Measurements from ENCODE around the gene OR51A7.
A peak's percentile ranks its signal among the peaks of the same experiment; 100 is the strongest.
"Not testable (repeated sequence)": the region's sequence is repeated elsewhere in the genome, so short reads cannot be mapped to it uniquely, and the experiment has no call there.

OR51A7 gene, protein sequence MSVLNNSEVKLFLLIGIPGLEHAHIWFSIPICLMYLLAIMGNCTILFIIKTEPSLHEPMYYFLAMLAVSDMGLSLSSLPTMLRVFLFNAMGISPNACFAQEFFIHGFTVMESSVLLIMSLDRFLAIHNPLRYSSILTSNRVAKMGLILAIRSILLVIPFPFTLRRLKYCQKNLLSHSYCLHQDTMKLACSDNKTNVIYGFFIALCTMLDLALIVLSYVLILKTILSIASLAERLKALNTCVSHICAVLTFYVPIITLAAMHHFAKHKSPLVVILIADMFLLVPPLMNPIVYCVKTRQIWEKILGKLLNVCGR

DNA sequence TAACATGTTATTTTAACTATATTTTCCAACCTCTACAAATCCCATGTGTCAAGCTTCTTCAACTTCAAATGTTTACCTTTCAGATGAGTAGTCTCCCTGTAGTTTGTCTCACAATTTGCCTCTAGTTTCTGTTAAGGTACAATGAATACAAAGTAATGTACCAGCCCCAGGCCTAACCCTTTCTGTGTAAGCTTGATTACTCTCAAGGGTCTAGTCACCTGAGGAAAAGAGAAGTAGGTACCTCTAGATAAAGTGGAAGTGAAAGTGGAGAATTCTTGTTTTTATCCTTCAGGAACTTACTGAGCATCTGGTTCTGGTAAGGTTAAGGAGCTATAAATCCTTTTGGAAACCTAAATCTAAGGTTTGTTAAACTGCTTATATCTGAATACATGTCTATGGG is at the start of gene OR51A7:
Gene OR51A7, plus strand, starts transcription at position 300 of the 400 bp plus-strand sequence. CDS start 3,587 bp downstream, outside the sequence.
- no peak for DNase-seq

DNA sequence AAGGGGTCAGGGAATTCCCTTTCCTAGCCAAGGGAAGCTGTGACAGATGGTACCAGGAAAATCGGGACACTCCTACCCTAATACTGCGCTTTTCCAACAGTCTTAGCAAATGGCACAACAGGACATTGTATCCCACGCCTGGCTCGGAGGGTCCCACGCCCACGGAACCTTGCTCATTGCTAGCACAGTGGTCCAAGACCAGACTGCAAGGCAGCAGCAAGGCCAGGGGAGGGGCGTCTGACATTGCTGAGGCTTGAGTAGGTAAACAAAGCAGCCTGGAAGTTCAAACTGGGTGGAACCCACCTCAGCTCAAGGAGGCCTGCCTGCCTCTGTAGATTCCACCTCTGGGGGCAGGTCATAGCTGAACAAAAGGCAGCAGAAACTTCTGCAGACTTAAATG is 49.3 kb upstream of the OR51A7 start:
- not testable (repeated sequence) for DNase-seq

DNA sequence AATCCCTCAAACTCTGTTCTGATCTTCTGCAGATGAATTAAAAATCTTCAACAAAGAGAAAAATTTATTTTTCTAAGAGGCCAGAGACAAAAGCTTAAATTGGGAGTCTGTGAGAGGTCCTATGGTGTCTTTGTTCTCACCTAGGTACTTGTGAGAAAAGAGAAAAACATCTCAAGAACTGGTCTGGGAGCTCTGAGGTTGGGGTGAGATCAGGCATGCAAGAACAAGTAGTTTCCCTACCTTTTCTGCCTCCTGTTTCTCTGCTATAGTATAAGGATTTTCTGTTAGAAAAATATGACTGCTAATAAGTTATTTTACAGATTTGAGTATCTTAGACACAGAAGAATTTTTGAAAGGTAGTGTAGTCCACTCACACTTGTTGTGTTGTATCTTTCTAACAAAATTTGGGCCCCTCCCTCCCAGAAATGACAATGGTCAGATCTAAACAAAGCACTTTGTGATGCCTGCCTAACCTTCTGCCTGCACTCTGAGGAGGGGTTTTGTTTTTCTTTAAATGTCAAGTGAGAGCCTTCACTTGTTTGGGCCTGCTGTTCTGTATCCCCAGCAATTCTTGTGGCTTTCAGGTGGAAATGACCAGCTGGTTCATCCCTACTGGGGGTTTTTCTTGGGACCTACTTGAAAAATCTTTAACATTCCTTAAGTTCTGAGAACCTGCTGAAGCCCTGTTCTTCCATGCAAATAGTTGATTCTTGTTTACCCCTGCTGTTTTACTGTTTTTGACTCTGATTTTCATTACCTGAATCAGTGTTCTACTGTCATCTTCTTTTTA is 40.9 kb upstream of the OR51A7 start:
- DNase-seq, result no peak

DNA sequence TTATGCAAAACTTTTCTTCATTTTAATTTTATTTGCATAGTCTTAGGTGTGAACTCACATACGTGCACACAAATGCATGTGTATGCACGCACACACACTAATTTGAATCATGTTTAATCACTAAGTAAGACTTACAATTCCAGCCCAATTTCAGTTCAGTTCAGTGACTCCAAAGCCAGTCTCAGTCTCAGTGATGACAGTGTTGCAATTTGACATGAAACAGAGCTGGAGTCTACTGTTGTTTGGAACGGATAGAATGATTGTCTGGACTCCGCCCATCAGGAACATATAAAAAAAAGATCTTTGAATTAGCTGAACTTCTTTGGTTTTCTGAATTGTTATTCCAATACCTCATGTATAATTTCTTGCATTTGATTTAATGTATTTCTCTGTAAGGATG is 39.7 kb upstream of the OR51A7 start:
- no peak for DNase-seq

DNA sequence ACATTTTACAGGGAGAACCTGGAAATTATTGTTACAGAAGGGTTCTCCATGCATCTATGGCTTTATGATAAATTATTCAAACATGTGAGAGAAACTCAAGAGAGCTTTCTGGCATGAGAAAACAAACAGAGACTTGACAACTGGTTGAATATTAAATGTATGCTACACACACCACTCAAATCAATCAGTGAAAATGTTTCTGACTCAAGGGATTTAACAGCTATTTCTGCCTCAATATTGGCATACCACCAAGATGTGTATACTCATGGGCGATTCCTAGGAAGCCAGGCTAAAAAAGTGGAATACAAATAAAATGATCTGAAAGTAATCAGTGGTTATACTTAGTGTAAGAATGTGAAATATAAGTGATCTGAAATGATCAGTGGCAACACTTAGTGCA is 37.7 kb upstream of the OR51A7 start:
- DNase-seq, result no peak

DNA sequence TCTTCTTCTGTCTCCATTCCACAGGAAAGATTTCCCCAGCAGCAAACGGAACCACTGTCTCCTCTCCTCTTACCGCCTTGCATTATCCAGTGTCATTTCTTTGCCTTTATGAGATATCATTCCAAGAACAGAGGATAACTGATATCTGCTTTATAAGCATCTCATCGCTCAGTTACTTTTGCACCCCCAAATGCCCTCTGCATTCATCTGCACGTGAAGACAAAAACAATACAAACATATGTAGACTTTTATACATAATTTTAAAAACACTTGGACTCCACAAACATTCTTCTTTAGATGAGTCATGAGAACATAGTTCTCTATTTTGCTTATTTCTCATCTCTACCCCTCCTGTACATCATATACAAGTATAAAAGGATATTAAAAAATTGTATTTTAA is 22.4 kb upstream of the OR51A7 start:
- DNase-seq, result no peak

DNA sequence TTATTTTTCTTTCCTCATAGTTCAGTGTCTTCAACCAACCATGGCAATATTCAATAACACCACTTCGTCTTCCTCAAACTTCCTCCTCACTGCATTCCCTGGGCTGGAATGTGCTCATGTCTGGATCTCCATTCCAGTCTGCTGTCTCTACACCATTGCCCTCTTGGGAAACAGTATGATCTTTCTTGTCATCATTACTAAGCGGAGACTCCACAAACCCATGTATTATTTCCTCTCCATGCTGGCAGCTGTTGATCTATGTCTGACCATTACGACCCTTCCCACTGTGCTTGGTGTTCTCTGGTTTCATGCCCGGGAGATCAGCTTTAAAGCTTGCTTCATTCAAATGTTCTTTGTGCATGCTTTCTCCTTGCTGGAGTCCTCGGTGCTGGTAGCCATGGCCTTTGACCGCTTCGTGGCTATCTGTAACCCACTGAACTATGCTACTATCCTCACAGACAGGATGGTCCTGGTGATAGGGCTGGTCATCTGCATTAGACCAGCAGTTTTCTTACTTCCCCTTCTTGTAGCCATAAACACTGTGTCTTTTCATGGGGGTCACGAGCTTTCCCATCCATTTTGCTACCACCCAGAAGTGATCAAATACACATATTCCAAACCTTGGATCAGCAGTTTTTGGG is 21.6 kb upstream of the OR51A7 start, which contains the start of gene OR51T1:
Gene OR51T1, plus strand, starts transcription at position 41 of the 641 bp plus-strand sequence. Its CDS starts 0 bp downstream, at position 41.
- peak; percentile 84 for DNase-seq

DNA sequence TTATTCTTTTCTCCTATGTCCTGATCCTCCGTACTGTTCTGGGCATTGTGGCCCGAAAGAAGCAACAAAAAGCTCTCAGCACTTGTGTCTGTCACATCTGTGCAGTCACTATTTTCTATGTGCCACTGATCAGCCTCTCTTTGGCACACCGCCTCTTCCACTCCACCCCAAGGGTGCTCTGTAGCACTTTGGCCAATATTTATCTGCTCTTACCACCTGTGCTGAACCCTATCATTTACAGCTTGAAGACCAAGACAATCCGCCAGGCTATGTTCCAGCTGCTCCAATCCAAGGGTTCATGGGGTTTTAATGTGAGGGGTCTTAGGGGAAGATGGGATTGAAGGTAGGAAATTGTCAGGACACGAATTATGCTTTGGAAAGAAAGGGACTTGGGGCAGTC is 21.0 kb upstream of the OR51A7 start:
- DNase-seq, result no peak

DNA sequence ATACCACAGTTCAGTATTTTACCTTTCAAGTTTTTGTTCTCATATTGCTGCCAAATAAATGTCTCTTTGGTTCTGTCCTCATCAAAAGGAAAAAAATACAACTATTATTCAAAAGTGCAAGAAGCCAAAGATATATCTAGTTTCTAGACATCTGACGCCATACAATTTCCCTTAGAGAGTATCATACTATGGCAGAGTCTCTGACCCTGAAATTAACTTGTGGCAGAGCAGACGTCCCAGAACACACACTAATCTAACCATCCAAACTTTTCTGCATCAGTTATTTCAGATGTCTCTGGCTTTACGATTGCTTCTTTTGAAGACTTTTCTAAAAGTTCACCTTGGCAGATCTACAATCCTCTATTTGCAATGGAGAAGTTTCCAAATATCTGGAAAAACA is 19.2 kb upstream of the OR51A7 start:
- no peak for DNase-seq

DNA sequence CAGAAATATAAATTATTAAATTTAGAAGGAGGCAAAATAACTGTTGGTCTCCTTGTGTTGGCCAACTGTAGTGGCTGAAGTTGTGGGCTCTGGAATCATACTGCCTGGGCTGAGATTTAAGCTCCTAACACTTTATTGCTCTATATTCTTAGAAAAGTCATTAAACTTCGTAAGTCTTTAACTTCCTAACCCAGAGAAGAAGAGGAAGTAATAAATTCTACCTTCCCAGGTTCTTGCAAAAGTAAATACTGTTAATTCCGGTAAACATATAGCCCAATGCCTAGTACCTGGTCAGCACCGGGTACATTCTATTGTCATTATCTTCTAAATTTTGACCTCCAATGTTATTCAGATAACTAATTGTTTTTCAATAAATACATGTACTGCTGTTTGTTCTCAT is 17.4 kb upstream of the OR51A7 start:
- DNase-seq, result no peak

DNA sequence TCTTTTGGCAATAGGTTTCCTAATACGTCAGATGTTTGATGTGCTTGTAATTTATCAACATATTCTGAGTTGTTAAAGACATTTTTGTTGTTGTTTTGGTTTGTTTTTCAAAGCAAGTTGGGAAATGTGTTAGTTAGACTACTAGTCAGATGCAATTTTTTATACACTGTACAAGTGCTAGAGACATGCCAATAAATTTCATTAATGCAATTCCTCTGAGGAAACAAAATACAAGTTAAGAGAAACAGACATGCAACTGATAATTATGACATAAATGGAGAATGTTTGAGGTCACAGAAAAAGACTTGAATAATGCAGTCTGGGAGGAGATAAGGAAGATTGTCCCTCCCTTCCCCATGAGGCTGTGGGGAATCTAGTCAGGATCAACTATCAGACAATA is 16.0 kb upstream of the OR51A7 start:
- peak; percentile 20 for DNase-seq

DNA sequence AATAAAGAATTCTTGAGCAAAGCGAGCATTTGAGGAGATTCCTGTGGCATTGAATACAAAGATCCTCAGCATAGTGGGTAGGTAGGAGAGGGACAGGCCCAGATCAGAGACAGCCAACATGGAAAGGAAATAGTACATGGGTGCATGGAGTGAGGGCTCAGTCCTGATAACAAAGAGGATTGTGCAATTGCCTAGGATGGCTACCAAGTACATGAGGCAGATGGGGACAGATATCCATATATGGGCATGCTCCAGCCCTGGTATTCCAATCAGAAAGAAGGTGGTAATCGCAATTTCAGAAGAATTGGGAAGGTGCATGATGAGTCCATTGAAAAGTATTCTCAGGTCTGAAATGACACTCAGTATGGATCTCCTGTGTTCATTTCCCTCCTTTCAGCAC is 13.3 kb upstream of the OR51A7 start:
- DNase-seq, result peak; percentile 74

DNA sequence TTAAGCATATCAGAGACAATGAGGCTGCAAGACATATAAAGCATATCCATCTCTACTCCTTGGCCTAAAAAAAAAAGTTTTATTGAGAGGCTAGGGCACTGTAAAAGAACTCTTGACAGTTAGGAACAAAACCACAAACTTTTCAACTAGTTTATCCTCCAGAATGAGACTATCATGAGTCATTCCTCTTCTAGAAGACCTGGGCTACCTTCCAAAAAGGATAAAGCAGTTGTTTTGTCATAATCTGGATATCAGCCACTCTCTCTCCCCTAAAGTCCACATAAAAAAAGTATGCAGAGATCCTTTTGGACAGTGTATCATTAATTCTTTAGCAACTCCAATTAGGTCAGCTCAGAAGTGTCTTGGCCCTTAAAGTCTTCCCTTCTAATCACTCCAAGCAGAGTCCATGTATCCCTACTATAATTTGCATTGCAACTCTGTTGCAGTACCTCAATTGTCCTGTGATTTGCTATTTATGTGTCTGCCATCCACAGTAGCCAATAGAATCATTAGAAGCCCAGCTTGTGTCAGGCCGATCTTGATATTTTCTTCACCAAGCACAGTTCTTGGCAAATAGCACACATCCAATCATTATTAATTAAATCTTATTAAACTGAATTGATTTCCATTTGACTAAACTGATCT is 11.5 kb upstream of the OR51A7 start:
- peak; percentile 83 for DNase-seq

DNA sequence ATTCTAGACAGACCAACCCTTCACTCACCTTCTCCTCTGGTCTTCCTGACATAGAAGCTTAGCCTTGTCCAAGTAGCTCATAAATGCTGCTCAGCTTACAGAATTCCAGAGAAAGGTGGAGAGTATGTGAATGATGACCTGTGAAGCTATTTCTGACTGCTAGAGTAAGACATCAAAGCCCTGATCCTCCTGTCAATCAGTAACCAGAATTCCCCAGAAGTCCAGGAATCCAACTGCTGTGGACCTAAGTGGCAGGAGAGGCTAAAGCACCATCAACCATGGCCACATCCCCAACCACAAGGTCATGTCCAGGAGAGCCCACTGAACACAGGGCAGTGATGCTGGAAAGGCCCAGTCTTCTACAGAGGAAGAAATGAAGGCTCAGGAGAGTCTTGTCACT is 13.0 kb downstream of the OR51A7 start:
- DNase-seq, result no peak

DNA sequence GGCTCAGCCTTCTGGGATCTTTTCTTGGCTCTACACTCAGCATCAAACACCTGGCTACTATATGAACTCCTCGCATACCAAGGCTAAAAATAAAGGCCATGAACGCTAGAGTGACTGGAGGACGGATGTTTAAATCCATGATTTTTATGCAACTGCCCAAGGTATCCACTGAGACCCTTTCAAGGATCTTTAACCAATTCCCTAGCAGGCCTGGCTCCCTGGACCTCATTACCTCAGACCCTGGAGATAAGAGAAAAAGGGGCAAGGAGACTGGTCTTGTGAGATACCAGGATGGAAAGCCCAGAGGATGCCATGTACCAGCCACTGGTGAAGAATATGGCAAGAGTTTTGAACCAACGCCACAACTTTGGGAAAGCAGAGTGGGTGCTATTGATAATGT is 15.7 kb downstream of the OR51A7 start, which contains the start of gene OR51G2:
Gene OR51G2, minus strand, starts transcription at position 101 of the 400 bp plus-strand sequence. CDS start 3,687 bp downstream, outside the sequence.
- no peak for DNase-seq

DNA sequence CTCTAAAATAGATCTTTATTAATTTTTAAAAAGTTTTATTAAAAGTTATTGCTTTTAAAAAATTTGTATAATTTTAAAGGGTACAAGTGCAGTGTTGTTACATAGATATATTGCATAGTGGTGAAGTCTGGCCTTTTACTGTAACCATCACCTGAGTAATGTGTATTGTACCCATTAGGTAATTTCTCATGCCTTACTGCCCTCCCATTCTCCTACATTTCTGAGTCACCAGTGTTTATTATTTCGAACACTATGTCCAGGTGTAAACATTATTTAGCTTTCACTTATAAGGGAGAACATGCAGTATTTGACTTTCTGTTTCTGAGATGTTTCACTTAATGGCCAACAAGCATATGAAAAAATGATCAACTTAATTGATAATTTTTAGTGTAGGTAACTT is 18.2 kb downstream of the OR51A7 start:
- DNase-seq, result no peak

DNA sequence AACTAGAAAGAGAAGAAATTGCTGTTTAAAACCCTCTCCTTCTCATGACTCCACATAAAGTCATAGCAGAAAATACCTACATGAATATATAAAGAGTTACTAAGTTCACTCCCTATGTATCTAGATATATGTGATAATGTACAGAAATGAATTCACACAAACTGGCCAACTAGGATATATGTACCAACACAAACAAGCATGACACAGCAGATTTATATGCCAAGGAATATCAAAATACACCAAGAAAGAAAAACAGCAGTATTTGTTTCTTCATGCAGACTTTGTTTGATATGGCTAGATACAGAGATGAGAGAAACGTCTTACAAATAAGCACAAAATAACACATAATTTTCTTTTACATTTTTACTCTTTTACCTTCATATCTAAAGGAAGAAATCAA is 18.7 kb downstream of the OR51A7 start:
- DNase-seq, result peak; percentile 23

DNA sequence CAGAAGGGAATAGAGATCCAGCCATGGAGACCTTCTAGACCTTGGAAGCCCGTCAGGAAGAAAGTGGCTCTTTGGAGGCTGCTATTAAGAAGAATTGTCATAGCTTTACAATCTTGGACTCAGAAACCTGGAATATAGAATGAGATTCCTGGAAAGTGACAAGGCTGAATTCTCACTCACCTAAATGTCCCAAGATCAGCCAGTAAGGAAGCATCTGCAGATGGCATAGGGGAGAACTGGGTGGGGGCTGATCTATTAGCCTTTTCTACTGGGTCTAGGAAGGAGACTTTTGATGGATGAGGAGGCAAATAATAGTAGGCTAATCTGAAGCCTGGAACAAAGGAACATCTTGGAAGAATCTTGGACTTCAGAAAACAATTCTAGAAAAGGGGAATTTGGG is 20.7 kb downstream of the OR51A7 start, which contains the start of gene OR51G1:
Gene OR51G1, minus strand, starts transcription at position 101 of the 400 bp plus-strand sequence. Its CDS starts 0 bp downstream, at position 101.
- no peak for DNase-seq

DNA sequence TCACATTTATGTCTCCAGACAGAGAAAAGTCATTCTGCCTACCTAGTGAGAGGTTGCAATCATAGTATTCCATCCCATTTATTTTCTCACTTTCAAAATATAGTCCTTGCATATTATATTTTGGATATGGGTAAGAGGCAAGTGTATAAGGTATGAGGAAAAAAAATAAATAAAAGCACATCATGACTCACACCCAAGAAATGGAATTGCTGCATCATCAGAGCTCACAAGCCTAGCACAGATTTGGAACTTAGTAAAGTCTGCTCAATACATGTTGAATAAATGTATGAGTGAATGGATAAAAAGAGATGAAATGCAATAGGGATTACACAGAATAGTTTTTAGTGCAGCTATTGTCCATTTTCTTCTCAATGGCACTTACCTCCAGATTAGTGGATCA is 23.0 kb downstream of the OR51A7 start:
- no peak for DNase-seq

DNA sequence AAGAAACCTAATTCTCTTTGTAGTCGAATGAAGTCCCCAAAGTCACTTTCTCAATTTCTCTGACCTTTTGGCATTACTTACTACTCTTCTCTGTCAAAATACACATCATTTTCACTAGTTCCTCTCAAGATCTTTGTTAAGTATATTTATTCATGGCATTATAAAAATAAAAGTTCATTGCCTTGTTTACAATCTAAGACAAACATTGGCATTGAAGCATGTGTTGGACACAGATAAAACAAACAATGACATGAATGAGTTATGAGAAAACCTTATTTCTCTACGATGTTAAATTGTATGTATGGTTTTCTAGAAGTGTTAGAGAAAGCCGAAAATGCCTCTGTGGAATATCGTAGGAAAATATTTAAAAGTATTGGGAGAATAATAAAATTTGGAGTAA is 29.2 kb downstream of the OR51A7 start:
- DNase-seq, result no peak

DNA sequence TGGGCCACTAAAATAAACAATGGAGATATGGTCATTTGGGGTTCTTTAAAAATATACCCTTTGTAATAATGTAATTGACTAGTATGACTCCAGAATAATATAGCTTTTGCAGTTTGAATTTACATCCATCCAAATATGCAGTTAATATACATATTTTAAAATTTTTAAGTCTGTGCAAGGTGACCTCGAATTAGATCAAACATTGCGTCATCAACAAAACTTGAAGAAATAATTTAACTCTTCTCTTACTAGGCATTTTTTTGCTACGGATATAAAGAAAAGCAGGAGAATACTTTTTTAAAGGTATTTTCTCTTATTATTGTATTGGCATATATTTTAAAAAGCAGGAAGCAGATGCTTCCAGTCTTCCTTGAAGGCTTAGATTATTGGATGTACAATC is 33.2 kb downstream of the OR51A7 start:
- DNase-seq, result no peak

DNA sequence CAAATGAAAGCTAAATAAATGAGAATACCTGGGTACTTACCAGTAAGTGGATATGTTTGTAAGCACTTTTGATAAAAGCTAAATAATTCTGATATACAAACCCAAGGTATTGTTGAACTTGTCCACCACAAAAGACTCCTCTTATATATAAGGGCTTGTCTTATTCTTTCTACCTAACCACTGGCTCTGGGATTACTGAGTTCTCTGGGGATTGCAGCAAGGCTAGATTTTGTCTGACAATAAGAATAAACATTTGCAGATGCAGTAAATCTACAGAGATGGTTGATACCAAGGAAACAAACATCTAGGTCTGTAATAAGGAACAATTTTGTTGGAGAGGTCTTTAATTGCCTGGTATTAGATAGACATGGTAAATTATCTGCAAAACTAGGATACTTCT is 43.9 kb downstream of the OR51A7 start, which contains the start of gene OR51A4:
Gene OR51A4, minus strand, starts transcription at position 101 of the 400 bp plus-strand sequence. CDS start 505 bp downstream, outside the sequence.
- DNase-seq, result no peak

DNA sequence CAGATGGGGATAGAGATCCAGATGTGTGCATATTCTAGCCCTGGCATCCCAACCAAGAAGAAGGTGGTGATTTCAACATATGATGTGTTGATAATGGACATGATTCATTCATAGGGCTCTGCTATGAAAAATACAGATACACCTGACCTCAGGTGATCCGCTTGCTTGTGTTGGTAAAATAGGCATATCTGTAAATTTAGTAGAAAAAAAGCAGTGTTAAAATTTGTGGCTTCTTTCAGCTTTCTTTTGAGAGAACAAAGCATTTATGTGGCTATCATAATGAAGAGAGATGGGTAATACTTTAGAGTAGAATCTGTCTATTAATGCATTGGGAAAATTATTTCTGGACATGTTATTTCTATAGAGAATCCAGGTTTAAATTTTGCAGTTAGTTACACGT is 52.0 kb downstream of the OR51A7 start, which contains the start of gene OR51A2:
Gene OR51A2, minus strand, starts transcription at position 101 of the 400 bp plus-strand sequence. Its CDS starts 0 bp downstream, at position 101.
- DNase-seq, result not testable (repeated sequence)

Measured in OCI-M1 (cell line).